GM12878 (cell line): Measurements from ENCODE around the gene ZBTB9. TPM values are rescaled to one million over a fixed set of nuclear protein-coding genes. Genes with fewer than 3 reads are reported as not detected.

Source experiments
- BHLHE40 ChIP-seq, 2 experiments: fragments of 450-650 bp in 1 of 2; IDR thresholded peaks; 2 replicates each; pipeline ENCODE4 v1.6.1; 2011 to 2017; ENCODE audit warnings: low read depth in 2 of 2, borderline replicate concordance in 1 of 2, improper control_type of control experiment in 1 of 2, low read length in 1 of 2, mild to moderate bottlenecking in 1 of 2
- CEBPB ChIP-seq, 2 experiments: fragments of 150-350 bp in 1 of 2; IDR thresholded peaks; 2 replicates each; pipeline ENCODE4 v1.6.1; 2012 to 2014; ENCODE audit warnings: low read depth in 2 of 2, low read length in 2 of 2, borderline replicate concordance in 1 of 2, inconsistent platforms in 1 of 2
- CHD1 ChIP-seq: IDR thresholded peaks from 2 replicates; pipeline ENCODE4 v1.6.1; 2012; ENCODE audit warnings: low read depth, low read length, improper control_type of control experiment
- E4F1 ChIP-seq: fragments of 450-650 bp; IDR thresholded peaks from 2 replicates; pipeline ENCODE4 v1.6.1; 2018; ENCODE audit warnings: borderline replicate concordance, mild to moderate bottlenecking; ENCODE audit not compliant: partially characterized antibody
- EED ChIP-seq: sonication (generic); IDR thresholded peaks from 2 replicates; pipeline ENCODE4 v1.6.1; 2016; ENCODE audit warnings: antibody characterized with exemption, low read depth
- FOXM1 ChIP-seq: IDR thresholded peaks from 2 replicates; pipeline ENCODE4 v1.6.1; 2012; ENCODE audit warnings: low read depth, mild to moderate bottlenecking, inconsistent platforms, low read length, moderate library complexity
- IKZF1 ChIP-seq: fragments of 450-650 bp; conservative IDR thresholded peaks from 2 replicates; pipeline ENCODE4 v1.6.1; 2017; ENCODE audit warnings: antibody characterized with exemption, mild to moderate bottlenecking
- IRF3 ChIP-seq: fragments of 450-650 bp; IDR thresholded peaks from 2 replicates; pipeline ENCODE4 v1.6.1; 2014; ENCODE audit warnings: mild to moderate bottlenecking
- JUND ChIP-seq: IDR thresholded peaks from 2 replicates; pipeline ENCODE4 v1.6.1; 2012; ENCODE audit warnings: low read depth, mild to moderate bottlenecking, low read length, improper control_type of control experiment, moderate library complexity
- MYC ChIP-seq: IDR thresholded peaks from 2 replicates; pipeline ENCODE4 v1.6.1; 2011; ENCODE audit warnings: mild to moderate bottlenecking, low read length, moderate library complexity, inconsistent platforms; ENCODE audit not compliant: insufficient read depth, insufficient replicate concordance, insufficient read length, severe bottlenecking
- NBN ChIP-seq: fragments of 450-650 bp; IDR thresholded peaks from 2 replicates; pipeline ENCODE4 v1.6.1; 2016
- NFXL1 ChIP-seq: fragments of 450-650 bp; IDR thresholded peaks from 2 replicates; pipeline ENCODE4 v1.6.1; 2017; ENCODE audit warnings: antibody characterized with exemption, mild to moderate bottlenecking, borderline replicate concordance
- NR2F1 ChIP-seq: fragments of 450-650 bp; conservative IDR thresholded peaks from 2 replicates; pipeline ENCODE4 v1.6.1; 2017; ENCODE audit warnings: mild to moderate bottlenecking
- PAX5 ChIP-seq: IDR thresholded peaks from 2 replicates; pipeline ENCODE4 v1.6.1; 2011; ENCODE audit warnings: low read depth, low read length, borderline replicate concordance
- PAX8 ChIP-seq: fragments of 450-650 bp; IDR thresholded peaks from 2 replicates; pipeline ENCODE4 v1.6.1; 2017; ENCODE audit warnings: mild to moderate bottlenecking, moderate library complexity
- POLR2A ChIP-seq: IDR thresholded peaks from 2 replicates; pipeline ENCODE4 v1.6.1; 2011; ENCODE audit warnings: low read depth, mild to moderate bottlenecking, low read length
- RAD21 ChIP-seq: IDR thresholded peaks from 2 replicates; pipeline ENCODE4 v1.6.1; 2011; ENCODE audit warnings: mild to moderate bottlenecking, low read depth, low read length, moderate library complexity; ENCODE audit not compliant: insufficient read depth
- SMAD1 ChIP-seq: fragments of 450-650 bp; IDR thresholded peaks from 2 replicates; pipeline ENCODE4 v1.6.1; 2018; ENCODE audit warnings: mild to moderate bottlenecking, low read depth; ENCODE audit not compliant: partially characterized antibody
- SPI1 ChIP-seq: IDR thresholded peaks from 2 replicates; pipeline ENCODE4 v1.6.1; 2011; ENCODE audit warnings: low read depth, mild to moderate bottlenecking, low read length, moderate library complexity, borderline replicate concordance; ENCODE audit not compliant: insufficient read depth
- TARDBP ChIP-seq: IDR thresholded peaks from 2 replicates; pipeline ENCODE4 v1.6.1; 2016; ENCODE audit warnings: borderline replicate concordance
- TCF7 ChIP-seq: IDR thresholded peaks from 2 replicates; pipeline ENCODE4 v1.6.1; 2014; ENCODE audit warnings: antibody characterized with exemption, borderline replicate concordance
- ZNF274 ChIP-seq: IDR thresholded peaks from one replicate; pipeline ENCODE4 v1.8.0; 2011; ENCODE audit not compliant: insufficient read length, insufficient read depth
- ZNF384 ChIP-seq: IDR thresholded peaks from 2 replicates; pipeline ENCODE4 v1.6.1; 2012; ENCODE audit warnings: low read depth, mild to moderate bottlenecking, low read length, improper control_type of control experiment, borderline replicate concordance
- ZNF687 ChIP-seq: fragments of 450-650 bp; IDR thresholded peaks from 2 replicates; pipeline ENCODE4 v1.6.1; 2017; ENCODE audit warnings: mild to moderate bottlenecking, moderate library complexity
- polyA plus RNA-seq, 11 experiments: library from polyadenylated mRNA; depleted of rRNA in 4 of 11; unstranded in 6 of 11; stranded (reverse) in 5 of 11; fragments of >200 nt; fragmentation: Nextera tagmentation in 4 of 11; fragmentation: Illumina TruSeq in 1 of 11; extraction: Ambion mirVana in 4 of 11; extraction: Trizol in 1 of 11; gene quantifications; 1 replicate in 1 of 11; 2 replicates in 10 of 11; pipeline versions ENCODE4 v1.2.1 to v1.2.3, GENCODE V29; 2011 to 2016; ENCODE audit warnings: inconsistent platforms in 2 of 11, missing spikeins in 2 of 11, low read depth in 1 of 11
- total RNA-seq, 4 experiments: library from RNA; depleted of rRNA in 3 of 4; stranded (reverse); fragments of >200 nt in 3 of 4; fragmentation: Illumina TruSeq in 1 of 4; extraction: Trizol in 1 of 4; gene quantifications; 2 replicates each; pipeline versions ENCODE4 v1.2.1 to v1.2.3, GENCODE V29; 2013 to 2021

Gene ZBTB9
- total and polyA plus RNA-seq, 10 of the 15 experiments (the other 5 are each of a cell fraction or from before 2014, with no cell fraction given) = 1.5 to 12.7 (median 6.9) TPM

- TF ChIP-seq POLR2A = 0 out of 2 replicates have a peak, but pooled peaks have one; percentile 16
- no peak for TF ChIP-seq PAX8
- TF ChIP-seq IRF3 = no peak
- TF ChIP-seq TARDBP = no peak
- no peak for TF ChIP-seq PAX5
- no peak for TF ChIP-seq ZNF384
- peak; percentile 20; the same call in 1 of the 2 replicates for TF ChIP-seq RAD21
- no peak for TF ChIP-seq TCF7
- TF ChIP-seq ZNF274 = no peak
- TF ChIP-seq MYC = peak; percentile 78
- no peak for TF ChIP-seq SMAD1
- TF ChIP-seq EED = peak; percentile 59; the same call in 1 of the 2 replicates
- no peak for TF ChIP-seq E4F1
- no peak for TF ChIP-seq JUND
- TF ChIP-seq NR2F1 = peak; percentile 60; the same call in 1 of the 2 replicates
- peak; percentile 29 for TF ChIP-seq IKZF1
- no peak for TF ChIP-seq SPI1
- no peak for TF ChIP-seq CEBPB (IDR thresholded peaks at IDR 0.05; ENCODE audit: borderline replicate concordance in 1 of 2, low read depth in 2 of 2, low read length in 2 of 2)
- no peak for TF ChIP-seq NFXL1
- no peak for TF ChIP-seq FOXM1
- TF ChIP-seq BHLHE40 (IDR thresholded peaks at IDR 0.05; ENCODE audit: borderline replicate concordance in 1 of 2, low read depth in 2 of 2, low read length in 1 of 2) = peak in 1 of 2 experiments; percentile 25; a peak in 2 of 4 replicates
- TF ChIP-seq ZNF687 = peak; percentile 43; the same call in 1 of the 2 replicates
- TF ChIP-seq CHD1 = no peak
- peak; percentile 34; the same call in 1 of the 2 replicates for TF ChIP-seq NBN
Observed at GRCh38 chr6:33428224-33428965, 26.0 kb upstream of the ZBTB9 start (continued).
